Measurements from ENCODE around the gene LYPD6B.
"Not testable (repeated sequence)": the region's sequence is repeated elsewhere in the genome, so short reads cannot be mapped to it uniquely, and the experiment has no call there.

Gene LYPD6B

DNA sequence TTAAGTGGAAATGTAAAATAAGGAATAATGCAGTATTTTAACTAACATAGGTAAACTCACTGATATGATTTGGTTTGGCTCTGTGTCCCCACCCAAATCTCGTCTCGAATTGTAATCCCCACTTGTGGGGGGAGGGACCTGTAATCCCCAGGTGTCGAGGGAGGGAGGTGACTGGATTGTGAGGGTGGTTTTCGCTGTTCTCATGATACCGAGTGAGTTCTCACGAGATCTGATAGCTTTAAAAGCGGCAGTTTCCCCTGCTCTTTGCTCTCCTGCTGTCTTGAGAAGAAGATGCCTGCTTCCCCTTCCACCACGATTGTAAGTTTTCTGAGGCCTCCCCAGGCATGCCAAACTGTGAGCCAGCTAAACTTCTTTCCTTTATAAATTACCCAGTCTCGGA is 182.5 kb downstream of the LYPD6B start:
- Mint-ChIP-seq H3K27me3 (peaks cover 10 to 19% of the 10 kb centered on the region in 2 donors), H3K9me3 (no peaks in the 10 kb centered on the region), H3K27ac (no peak overlapping the region), H3K36me3 (ENCODE audit: insufficient read depth) (no peaks in the 10 kb centered on the region), H3K4me1 (ENCODE audit: low read depth in 2 of 2) (no peaks in the 10 kb centered on the region), H3K4me3 (no peak overlapping the region)
- no peak for ATAC-seq (replicated peaks)
- DNase-seq: no peak

DNA sequence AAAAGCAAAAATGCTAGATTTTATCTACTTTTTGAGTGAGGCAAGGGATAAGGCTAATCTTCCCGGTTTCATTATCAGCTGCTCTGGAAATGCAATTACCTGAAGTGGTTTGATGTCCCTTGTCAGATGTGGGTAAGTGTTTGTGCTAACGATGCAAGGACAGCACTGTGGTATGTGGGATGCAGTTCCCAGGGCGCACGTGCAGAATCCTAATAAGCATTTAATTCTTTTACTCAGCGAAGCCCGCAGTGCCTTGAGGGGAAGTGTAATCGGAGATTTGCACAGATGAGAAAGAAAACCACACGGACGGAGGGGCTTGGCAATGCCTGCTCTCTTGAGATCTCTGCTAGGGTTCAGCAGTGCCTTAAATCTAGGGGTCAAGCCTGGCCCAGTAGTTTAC is 183.4 kb downstream of the LYPD6B start:
- H3K9me3 Mint-ChIP-seq: peaks cover 0 to 1% of the 10 kb centered on the region in 2 donors
- H3K27ac Mint-ChIP-seq: no peak overlapping the region
- no peaks in the 10 kb centered on the region for H3K36me3 Mint-ChIP-seq (ENCODE audit: insufficient read depth)
- DNase-seq: no peak
- H3K4me1 Mint-ChIP-seq (ENCODE audit: low read depth in 2 of 2): no peaks in the 10 kb centered on the region
- ATAC-seq (replicated peaks): no peak
- no peak overlapping the region for H3K4me3 Mint-ChIP-seq
- peaks cover 18 to 22% of the 10 kb centered on the region in 2 donors for H3K27me3 Mint-ChIP-seq

DNA sequence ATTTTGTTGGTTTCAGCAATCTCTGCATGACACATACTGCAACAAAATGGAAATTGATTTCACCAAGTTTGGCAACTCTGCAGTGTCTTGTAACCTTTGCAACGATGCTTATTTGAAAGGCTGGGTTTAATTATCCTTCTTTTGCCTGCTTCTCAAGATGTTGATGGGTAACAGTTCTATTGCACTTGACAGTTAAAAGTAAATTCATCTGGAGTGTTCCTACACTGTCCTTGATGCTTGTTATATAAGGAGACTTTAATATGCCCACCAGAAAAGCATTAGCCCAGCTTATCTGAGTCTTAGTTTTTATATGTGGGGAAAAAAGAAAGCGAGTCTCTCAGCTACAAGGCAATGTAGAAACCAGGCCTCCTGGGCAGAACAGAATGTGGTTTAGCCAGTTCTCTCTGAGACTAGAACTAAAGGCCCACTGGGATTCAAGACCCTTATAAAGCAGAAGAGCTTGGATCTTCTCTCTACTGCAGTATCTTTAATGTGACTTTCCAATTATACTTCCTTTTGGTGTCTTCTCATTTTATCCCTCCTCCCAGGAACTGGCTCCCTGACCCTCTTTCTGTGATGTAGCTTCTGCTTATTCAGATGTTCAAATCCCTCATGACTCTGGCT is 185.1 kb downstream of the LYPD6B start:
- Mint-ChIP-seq H3K4me3 (no peak overlapping the region), H3K36me3 (ENCODE audit: insufficient read depth) (no peaks in the 10 kb centered on the region), H3K27ac (no peak overlapping the region), H3K27me3 (peaks cover 32 to 39% of the 10 kb centered on the region in 2 donors), H3K4me1 (ENCODE audit: low read depth in 2 of 2) (no peaks in the 10 kb centered on the region), H3K9me3 (peaks cover 0 to 1% of the 10 kb centered on the region in 2 donors)
- DNase-seq (no peak), ATAC-seq (replicated peaks) (no peak)

DNA sequence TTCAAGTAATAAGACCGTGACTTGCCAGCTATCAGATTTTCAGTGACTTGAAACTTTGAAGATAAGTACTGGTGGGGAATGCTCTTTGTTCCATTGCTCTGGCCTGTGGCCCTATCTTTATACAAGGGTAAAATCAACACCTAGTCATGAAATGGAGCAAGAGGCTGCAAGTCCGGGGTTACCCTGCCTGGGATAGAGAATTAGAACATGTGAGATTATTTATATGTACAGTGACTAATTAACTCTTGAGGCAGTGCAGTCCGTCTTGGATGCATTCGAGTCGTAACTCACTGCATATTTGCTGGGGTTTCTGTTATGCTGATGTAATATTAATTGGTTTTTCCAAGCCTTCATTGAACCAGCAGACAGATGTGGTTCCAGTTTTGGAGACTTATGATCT is 186.0 kb downstream of the LYPD6B start:
- H3K4me1 Mint-ChIP-seq (ENCODE audit: low read depth in 2 of 2): no peaks in the 10 kb centered on the region
- ATAC-seq (replicated peaks) (no peak), DNase-seq (no peak)
- H3K36me3 Mint-ChIP-seq (ENCODE audit: insufficient read depth): no peaks in the 10 kb centered on the region
- no peak overlapping the region for H3K27ac Mint-ChIP-seq
- peaks cover 36 to 46% of the 10 kb centered on the region in 2 donors for H3K27me3 Mint-ChIP-seq
- peaks cover 0 to 1% of the 10 kb centered on the region in 2 donors for H3K9me3 Mint-ChIP-seq
- no peak overlapping the region for H3K4me3 Mint-ChIP-seq

DNA sequence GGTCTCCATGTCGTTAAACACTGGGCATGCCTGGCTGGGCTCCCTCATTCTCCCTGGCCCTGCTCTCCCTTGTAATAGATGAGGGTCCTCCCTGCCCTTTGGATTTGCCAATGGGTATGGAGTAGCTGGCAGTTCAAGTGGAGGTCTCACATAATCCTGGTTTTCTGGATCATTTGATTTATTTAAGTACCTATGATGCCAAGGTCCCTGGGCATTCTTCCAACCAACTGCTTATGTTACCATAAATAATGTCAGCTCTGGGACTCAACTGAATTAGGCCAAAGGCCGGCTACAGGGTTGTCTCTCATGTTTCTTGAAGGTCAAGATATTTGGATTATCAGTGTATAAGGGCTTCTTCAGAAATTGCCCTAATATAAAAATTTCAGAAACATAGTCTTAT is 186.9 kb downstream of the LYPD6B start:
- H3K27me3 Mint-ChIP-seq: peaks cover 39 to 47% of the 10 kb centered on the region in 2 donors
- DNase-seq (no peak), ATAC-seq (replicated peaks) (no peak)
- H3K4me3 Mint-ChIP-seq: no peak overlapping the region
- H3K4me1 Mint-ChIP-seq (ENCODE audit: low read depth in 2 of 2): no peaks in the 10 kb centered on the region
- peaks cover 0 to 1% of the 10 kb centered on the region in 2 donors for H3K9me3 Mint-ChIP-seq
- H3K27ac Mint-ChIP-seq: no peak overlapping the region
- no peaks in the 10 kb centered on the region for H3K36me3 Mint-ChIP-seq (ENCODE audit: insufficient read depth)

DNA sequence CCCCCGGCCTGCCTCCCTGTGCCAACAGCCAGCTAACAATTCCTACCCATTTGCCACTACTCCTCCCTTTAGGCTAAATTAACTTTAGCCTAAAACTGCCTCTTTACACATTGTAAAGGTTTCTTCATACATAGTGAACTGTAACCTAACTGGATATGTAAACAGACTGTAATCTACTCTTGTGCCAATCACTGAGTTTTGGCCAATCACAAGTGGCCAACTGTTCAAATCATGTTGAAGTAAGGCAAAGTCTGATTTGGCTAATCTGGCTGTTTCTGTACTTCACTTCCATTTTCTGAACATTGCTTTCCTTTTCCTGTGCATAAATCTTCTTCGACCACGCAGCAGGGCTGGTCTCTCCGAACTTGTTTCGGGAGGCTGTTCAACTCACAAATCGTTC is 188.3 kb downstream of the LYPD6B start:
- Mint-ChIP-seq H3K36me3 (ENCODE audit: insufficient read depth) (no peaks in the 10 kb centered on the region), H3K9me3 (peaks cover 0 to 1% of the 10 kb centered on the region in 2 donors), H3K27ac (no peak overlapping the region), H3K4me1 (ENCODE audit: low read depth in 2 of 2) (no peaks in the 10 kb centered on the region), H3K27me3 (peaks cover 39 to 47% of the 10 kb centered on the region in 2 donors), H3K4me3 (no peak overlapping the region)
- no peak for DNase-seq
- no peak for ATAC-seq (replicated peaks)

DNA sequence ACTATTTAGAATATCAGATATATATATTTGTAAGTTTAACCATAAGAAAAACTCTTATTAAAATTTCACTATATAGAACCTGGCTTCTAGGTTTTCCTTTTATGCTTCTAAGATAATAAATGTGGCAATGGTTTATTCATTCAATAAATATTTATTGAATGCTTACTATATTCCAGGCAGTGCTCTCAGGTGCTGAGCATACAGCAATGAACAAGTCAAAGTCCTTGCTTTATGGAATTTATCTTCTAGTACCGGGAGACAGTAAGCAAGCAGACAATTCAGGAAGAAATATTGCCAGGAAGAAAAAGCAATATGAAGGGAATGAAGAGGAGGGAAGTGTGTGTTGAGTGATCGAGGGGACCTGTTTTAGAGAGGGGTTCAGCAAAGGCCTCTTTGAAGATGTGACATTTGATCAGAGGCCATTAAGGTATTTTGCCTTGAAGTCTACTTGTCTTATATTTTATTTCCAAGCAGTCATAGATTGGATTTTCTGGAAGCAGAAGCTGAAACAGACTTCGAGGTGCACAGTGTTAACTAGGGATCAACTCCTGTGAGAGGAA is 197.4 kb downstream of the LYPD6B start:
- no peaks in the 10 kb centered on the region for H3K4me1 Mint-ChIP-seq (ENCODE audit: low read depth in 2 of 2)
- no peaks in the 10 kb centered on the region for H3K36me3 Mint-ChIP-seq (ENCODE audit: insufficient read depth)
- DNase-seq: no peak
- H3K4me3 Mint-ChIP-seq: no peak overlapping the region
- no peak for ATAC-seq (replicated peaks)
- H3K27me3 Mint-ChIP-seq: peaks cover 0 to 9% of the 10 kb centered on the region in 2 donors
- no peak overlapping the region for H3K27ac Mint-ChIP-seq
- no peaks in the 10 kb centered on the region for H3K9me3 Mint-ChIP-seq

DNA sequence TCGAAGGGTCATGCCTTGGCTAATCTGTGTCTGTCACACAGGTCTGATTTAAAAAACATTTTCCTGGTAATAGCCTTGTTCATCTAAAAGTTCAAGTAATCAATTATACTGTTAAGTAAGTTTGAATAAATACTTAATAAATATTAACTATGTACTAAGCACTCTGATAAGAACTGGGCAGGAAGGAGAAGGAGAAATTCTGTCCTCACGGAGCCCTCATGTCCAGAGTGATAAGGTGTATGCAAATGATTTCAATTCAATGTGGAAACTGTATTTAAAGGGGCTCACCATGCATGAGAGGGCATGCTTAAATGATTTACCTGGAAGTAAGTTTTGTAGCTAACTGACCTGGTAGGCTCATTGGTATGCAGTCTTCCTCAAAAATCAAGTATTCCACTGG is 197.9 kb downstream of the LYPD6B start:
- ATAC-seq (replicated peaks) (no peak), DNase-seq (no peak)
- no peak overlapping the region for H3K4me3 Mint-ChIP-seq
- no peaks in the 10 kb centered on the region for H3K36me3 Mint-ChIP-seq (ENCODE audit: insufficient read depth)
- H3K27me3 Mint-ChIP-seq: peaks cover 0 to 13% of the 10 kb centered on the region in 2 donors
- H3K27ac Mint-ChIP-seq: no peak overlapping the region
- no peaks in the 10 kb centered on the region for H3K9me3 Mint-ChIP-seq
- no peaks in the 10 kb centered on the region for H3K4me1 Mint-ChIP-seq (ENCODE audit: low read depth in 2 of 2)

DNA sequence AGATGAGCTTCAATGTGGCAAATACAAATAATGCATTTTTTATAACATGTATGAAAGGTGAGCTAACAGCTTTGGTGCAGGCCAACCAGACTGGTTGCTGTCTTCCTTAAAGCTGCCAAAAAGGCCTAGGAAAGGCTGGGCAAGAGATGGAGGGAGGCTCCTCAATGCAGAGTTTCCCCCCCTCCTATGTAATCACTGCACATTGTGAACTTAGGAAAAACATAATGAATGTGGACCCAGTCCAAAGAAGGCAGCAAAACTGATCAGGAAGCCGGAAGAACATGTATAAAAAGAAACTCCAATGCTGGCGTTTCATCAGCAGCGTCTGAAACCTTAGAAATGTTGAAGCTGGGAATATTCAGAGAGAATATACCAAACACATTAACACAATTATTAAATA is 207.7 kb downstream of the LYPD6B start:
- H3K4me1 Mint-ChIP-seq (ENCODE audit: low read depth in 2 of 2): no peaks in the 10 kb centered on the region
- no peak overlapping the region for H3K4me3 Mint-ChIP-seq
- no peaks in the 10 kb centered on the region for H3K36me3 Mint-ChIP-seq (ENCODE audit: insufficient read depth)
- no peak overlapping the region for H3K27ac Mint-ChIP-seq
- DNase-seq (no peak), ATAC-seq (replicated peaks) (no peak)
- peaks cover 2 to 6% of the 10 kb centered on the region in 2 donors for H3K9me3 Mint-ChIP-seq
- peaks cover 0 to 1% of the 10 kb centered on the region in 2 donors for H3K27me3 Mint-ChIP-seq

DNA sequence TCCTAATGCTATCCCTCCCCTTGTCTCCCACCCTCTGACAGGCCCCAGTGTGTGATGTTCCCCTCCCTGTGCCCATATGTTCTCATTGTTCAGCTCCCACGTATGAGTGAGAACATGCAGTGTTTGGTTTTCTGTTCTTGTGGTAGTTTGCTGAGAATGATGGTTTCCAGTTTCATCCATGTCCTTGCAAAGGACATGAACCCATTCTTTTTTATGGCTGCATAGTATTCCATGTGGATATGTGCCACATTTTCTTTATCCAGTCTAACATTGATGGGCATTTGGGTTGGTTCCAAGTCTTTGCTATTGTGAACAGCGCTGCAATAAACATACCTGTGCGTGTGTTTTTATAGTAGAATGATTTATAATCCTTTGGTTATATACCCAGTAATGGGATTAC is 212.9 kb downstream of the LYPD6B start:
- H3K27ac Mint-ChIP-seq; H3K36me3 Mint-ChIP-seq (ENCODE audit: insufficient read depth); H3K4me3 Mint-ChIP-seq; ATAC-seq (replicated peaks); DNase-seq; H3K4me1 Mint-ChIP-seq (ENCODE audit: low read depth in 2 of 2): not testable (repeated sequence)
- peaks cover 10 to 15% of the 10 kb centered on the region in 2 donors for H3K9me3 Mint-ChIP-seq
- peaks cover 0 to 13% of the 10 kb centered on the region in 2 donors for H3K27me3 Mint-ChIP-seq

DNA sequence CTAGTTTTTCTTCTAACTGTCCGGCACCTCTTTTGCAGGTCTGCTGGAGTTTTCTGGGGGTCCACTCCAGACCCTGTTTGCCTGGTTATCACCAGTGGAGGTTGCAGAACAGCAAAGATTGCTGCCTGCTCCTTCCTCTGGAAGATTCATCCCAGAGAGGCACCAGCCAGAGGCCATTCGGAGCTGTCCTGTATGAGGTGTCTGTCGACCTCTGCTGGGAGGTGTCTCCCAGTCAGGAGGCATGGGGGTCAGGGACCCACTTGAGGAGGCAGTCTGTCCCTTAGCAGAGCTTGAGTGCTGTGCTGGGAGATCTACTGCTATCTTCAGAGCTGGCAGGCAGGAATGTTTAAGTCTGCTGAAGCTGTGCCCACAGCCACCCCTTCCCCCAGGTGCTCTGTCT is 218.4 kb downstream of the LYPD6B start:
- H3K4me1 Mint-ChIP-seq (ENCODE audit: low read depth in 2 of 2); H3K36me3 Mint-ChIP-seq (ENCODE audit: insufficient read depth); H3K4me3 Mint-ChIP-seq; DNase-seq; ATAC-seq (replicated peaks); H3K27ac Mint-ChIP-seq; H3K9me3 Mint-ChIP-seq: not testable (repeated sequence)
- peaks cover 0 to 34% of the 10 kb centered on the region in 2 donors for H3K27me3 Mint-ChIP-seq

DNA sequence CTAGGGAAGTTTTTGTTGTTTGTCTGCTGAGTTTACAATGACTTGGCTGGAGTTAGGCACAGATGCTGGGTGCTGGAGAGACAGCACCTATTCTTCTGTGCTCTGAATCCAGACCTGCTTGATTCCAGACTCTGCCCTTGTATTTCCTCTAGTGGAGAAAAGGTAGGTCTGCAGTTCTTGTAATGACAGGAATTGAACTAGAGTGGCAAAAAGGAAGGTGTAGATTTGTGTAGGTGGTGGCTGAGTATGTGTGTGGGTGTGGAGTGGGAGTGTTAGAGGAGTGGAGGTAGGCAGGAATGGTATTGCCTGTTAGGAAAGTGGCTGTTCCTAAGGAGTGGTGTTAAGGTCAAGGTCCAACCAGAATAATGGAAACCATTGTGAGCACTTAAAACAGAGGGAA is 220.0 kb downstream of the LYPD6B start:
- Mint-ChIP-seq H3K27ac (no peak overlapping the region), H3K4me3 (no peak overlapping the region), H3K4me1 (ENCODE audit: low read depth in 2 of 2) (no peaks in the 10 kb centered on the region), H3K27me3 (peaks cover 0 to 35% of the 10 kb centered on the region in 2 donors), H3K36me3 (ENCODE audit: insufficient read depth) (no peaks in the 10 kb centered on the region), H3K9me3 (peaks cover 1 to 9% of the 10 kb centered on the region in 2 donors)
- no peak for ATAC-seq (replicated peaks)
- no peak for DNase-seq

DNA sequence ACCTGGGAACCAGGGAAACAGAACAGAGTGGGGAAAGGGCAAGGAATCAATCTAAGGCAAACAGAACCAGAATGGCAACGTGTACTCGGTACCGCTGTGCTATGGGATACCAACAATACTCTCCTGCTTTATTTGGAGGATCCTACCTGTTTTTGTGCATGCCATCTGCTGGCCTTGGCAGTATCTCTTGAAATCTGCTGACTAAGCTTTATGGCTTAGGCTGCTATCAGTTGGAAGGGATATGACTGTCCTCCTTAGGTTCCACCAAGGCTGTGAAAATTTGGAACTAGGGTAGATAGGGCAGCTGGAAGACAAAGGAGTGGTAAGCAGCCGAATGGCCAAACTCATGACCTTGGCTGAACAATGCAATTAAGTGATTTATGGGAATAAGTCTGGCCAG is 220.6 kb downstream of the LYPD6B start:
- H3K4me3 Mint-ChIP-seq: no peak overlapping the region
- no peak for DNase-seq
- no peaks in the 10 kb centered on the region for H3K36me3 Mint-ChIP-seq (ENCODE audit: insufficient read depth)
- H3K9me3 Mint-ChIP-seq: peaks cover 0 to 8% of the 10 kb centered on the region in 2 donors
- H3K4me1 Mint-ChIP-seq (ENCODE audit: low read depth in 2 of 2): no peaks in the 10 kb centered on the region
- no peak overlapping the region for H3K27ac Mint-ChIP-seq
- H3K27me3 Mint-ChIP-seq: peaks cover 0 to 30% of the 10 kb centered on the region in 2 donors
- no peak for ATAC-seq (replicated peaks)

DNA sequence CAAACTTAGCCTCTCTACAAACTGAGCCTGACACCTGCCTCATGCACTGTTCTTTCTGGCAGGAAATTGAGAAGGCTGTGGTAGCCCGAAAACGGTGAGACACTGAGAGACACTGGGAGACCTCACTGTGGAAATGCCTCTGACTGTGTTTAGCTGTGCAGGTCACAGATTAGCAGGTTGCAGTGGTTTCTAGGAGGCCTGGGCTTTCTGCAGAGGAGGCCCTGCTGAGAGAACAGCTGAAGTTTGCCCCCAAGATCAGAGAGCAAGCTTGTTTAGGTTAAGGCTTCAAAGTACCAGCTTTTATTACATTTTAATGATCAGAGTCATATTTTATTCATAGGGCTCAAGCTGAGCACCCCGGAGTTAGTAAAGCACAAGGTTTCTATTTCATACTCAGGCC is 223.2 kb downstream of the LYPD6B start:
- no peak overlapping the region for H3K27ac Mint-ChIP-seq
- H3K9me3 Mint-ChIP-seq: no peaks in the 10 kb centered on the region
- H3K4me1 Mint-ChIP-seq (ENCODE audit: low read depth in 2 of 2): no peaks in the 10 kb centered on the region

More for the DNA sequence above, 223.2 kb downstream of the LYPD6B start:
- Mint-ChIP-seq H3K27me3 (peaks cover 0 to 30% of the 10 kb centered on the region in 2 donors), H3K36me3 (ENCODE audit: insufficient read depth) (no peaks in the 10 kb centered on the region), H3K4me3 (no peak overlapping the region)
- DNase-seq (no peak), ATAC-seq (replicated peaks) (no peak)
